Lung (tissue), 12 donors: ENCODE measurements around the gene RNF208. TPM values are rescaled to one million over a fixed set of nuclear protein-coding genes. Genes with fewer than 3 reads are reported as not detected.

Experiments
- ATAC-seq: fragments of 200-7000 bp; cut with Tn5 transposase; one replicate; pipeline ENCODE4 v1.9.1; 2020; ENCODE audit warnings: moderate number of reproducible peaks; ENCODE audit not compliant: insufficient read depth, low FRiP score
- DNase-seq, 3 donors: peaks; one replicate each; pipeline ENCODE4 v3.0.0-alpha.2; 2013 to 2017
- H3K27ac ChIP-seq, 2 donors: one replicate each; pipeline ENCODE4 v1.5.1; 2013; ENCODE audit warnings: mild to moderate bottlenecking in 2 of 2, moderate library complexity in 2 of 2, control low read depth in 1 of 2, inconsistent platforms in 1 of 2, low read depth in 1 of 2, low read length in 1 of 2
- H3K27me3 ChIP-seq, 3 donors: one replicate each; pipeline ENCODE4 v1.5.1; 2013; ENCODE audit warnings: low read length in 2 of 3; ENCODE audit not compliant: control insufficient read depth in 3 of 3, insufficient read depth in 3 of 3
- H3K36me3 ChIP-seq, 4 donors: one replicate each; pipeline ENCODE4 v1.5.1; 2013; ENCODE audit warnings: low read length in 4 of 4, mild to moderate bottlenecking in 1 of 4, moderate library complexity in 1 of 4; ENCODE audit not compliant: control insufficient read depth in 4 of 4, insufficient read depth in 4 of 4
- H3K4me1 ChIP-seq, 5 donors: one replicate each; pipeline ENCODE4 v1.5.1; 2013; ENCODE audit warnings: low read length in 5 of 5, mild to moderate bottlenecking in 2 of 5, moderate library complexity in 1 of 5; ENCODE audit not compliant: control insufficient read depth in 5 of 5, insufficient read depth in 5 of 5
- H3K4me3 ChIP-seq: one replicate; pipeline ENCODE4 v1.5.1; 2013; ENCODE audit warnings: mild to moderate bottlenecking, control low read depth, moderate library complexity
- H3K9ac ChIP-seq, 2 donors: one replicate each; pipeline ENCODE4 v1.5.1; 2013; ENCODE audit warnings: low read length in 2 of 2, control low read depth in 1 of 2; ENCODE audit not compliant: insufficient read depth in 1 of 2
- H3K9me3 ChIP-seq, 4 donors: one replicate each; pipeline ENCODE4 v1.5.1; 2013; ENCODE audit warnings: low read length in 3 of 4, mild to moderate bottlenecking in 1 of 4, moderate library complexity in 1 of 4; ENCODE audit not compliant: control insufficient read depth in 4 of 4, insufficient read depth in 3 of 4
- WGBS, 2 donors: extraction: QIAGEN DNeasy Blood & Tissue Kit; methylation state at CpG; one replicate each; pipeline ENCODE4 v1.1.7; 2013; 5-methylcytosine and 5-hydroxymethylcytosine counted together
- polyA plus RNA-seq, 2 donors: library from polyadenylated mRNA; stranded (reverse); fragments of 200-250 nt; gene quantifications; one replicate each; pipeline ENCODE4 v1.2.1, GENCODE V29; 2013
- total RNA-seq, 2 donors: library from RNA; depleted of rRNA in 1 of 2; stranded (reverse); fragments of >200 nt in 1 of 2; gene quantifications; one replicate each; pipeline ENCODE4 v1.2.1, GENCODE V29; 2014 to 2021
- TF ChIP-seq, protein P1 (sequence below): IDR thresholded peaks from 2 replicates; pipeline ENCODE4 v1.5.1; 2012; ENCODE audit warnings: mild to moderate bottlenecking; ENCODE audit errors: control extremely low read depth, extremely low read depth
- donor health status: control.
- donor health status: control.
- donor health status: Bipolar disorder and iron deficiency.
- donor health status: healthy.
- donor health status: DM: yes; HTN: yes; CAD: no.

The RNF208 gene
- total and polyA plus RNA-seq, 4 donors, result 1.7 to 12.0 (median 5.3) TPM

DNA sequence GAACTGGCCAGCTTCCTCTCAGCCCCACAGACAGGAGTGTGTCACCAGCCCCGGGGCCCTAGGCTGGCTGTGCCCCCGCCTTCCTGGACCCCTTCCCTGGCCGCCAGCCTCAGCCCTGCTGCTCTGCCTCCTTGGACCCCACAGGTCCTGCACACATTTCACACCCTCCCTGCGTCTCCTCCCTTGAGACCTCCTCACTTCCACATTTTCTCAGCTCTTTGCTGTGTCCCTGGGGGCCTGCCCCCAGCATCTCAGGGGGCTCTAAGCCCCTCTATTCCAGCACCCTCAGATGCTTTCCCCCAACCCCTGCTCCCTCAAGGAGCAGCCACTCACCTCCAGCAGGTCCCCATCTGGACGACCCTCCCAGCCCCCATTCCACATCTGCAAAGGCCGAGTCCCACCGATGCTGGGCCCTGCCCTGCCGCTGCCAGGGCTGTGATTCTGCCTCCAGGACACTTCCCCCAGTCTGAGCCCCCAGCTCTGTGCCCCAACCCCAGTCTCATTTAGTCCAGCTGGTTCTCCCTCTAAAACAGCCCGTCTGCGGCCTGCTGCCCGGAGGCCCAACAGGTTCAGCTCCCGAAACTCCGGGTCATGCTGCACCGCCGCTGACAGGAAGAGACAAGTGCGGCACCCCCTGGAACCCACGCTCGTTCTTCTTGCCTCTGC is 12.9 kb upstream of the RNF208 start:
- TF ChIP-seq, protein P1, sequence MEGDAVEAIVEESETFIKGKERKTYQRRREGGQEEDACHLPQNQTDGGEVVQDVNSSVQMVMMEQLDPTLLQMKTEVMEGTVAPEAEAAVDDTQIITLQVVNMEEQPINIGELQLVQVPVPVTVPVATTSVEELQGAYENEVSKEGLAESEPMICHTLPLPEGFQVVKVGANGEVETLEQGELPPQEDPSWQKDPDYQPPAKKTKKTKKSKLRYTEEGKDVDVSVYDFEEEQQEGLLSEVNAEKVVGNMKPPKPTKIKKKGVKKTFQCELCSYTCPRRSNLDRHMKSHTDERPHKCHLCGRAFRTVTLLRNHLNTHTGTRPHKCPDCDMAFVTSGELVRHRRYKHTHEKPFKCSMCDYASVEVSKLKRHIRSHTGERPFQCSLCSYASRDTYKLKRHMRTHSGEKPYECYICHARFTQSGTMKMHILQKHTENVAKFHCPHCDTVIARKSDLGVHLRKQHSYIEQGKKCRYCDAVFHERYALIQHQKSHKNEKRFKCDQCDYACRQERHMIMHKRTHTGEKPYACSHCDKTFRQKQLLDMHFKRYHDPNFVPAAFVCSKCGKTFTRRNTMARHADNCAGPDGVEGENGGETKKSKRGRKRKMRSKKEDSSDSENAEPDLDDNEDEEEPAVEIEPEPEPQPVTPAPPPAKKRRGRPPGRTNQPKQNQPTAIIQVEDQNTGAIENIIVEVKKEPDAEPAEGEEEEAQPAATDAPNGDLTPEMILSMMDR, result no peak
- Histone ChIP-seq H3K4me1 (peaks cover 0 to 14% (median 8%) of the 10 kb centered on the region in 5 donors), H3K27ac (no peak overlapping the region), H3K9ac (no peak overlapping the region), H3K4me3 (no peak overlapping the region), H3K27me3 (peaks cover 0 to 6% (median 0%) of the 10 kb centered on the region in 3 donors), H3K36me3 (no peaks in the 10 kb centered on the region), H3K9me3 (no peaks in the 10 kb centered on the region)
- 70 to 83% methylated on average over 17 to 18 of the region's 18 CpGs for WGBS, 2 donors
- ATAC-seq (no peak), DNase-seq (no peak)

DNA sequence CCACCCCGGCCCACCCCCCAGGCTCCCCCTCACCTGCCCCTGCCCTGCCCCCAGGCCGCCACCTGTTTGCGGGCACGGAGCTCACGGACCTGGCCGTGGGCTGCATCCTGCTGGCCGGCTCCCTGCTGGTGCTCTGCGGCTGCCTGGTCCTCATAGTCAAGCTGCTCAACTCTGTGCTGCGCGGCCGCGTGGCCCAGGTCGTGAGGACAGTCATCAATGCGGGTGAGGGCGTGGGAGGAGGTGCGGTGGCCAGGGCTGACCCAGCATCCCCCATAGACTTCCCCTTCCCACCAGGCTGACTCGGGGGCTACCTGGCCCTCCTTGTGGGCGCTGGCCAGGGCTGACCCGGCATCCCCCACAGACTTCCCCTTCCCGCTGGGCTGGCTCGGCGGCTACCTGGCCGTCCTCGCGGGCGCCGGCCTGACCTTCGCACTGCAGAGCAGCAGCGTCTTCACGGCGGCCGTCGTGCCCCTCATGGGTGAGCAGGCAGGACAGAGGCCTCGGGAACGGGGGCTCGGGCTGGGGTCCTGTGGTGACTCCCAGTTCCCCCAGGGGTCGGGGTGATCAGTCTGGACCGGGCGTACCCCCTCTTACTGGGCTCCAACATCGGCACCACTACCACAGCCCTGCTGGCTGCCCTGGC is 12.1 kb upstream of the RNF208 start:
- no peak overlapping the region for H3K27ac ChIP-seq
- DNase-seq (no peak), ATAC-seq (no peak)
- H3K4me3 ChIP-seq, result no peak overlapping the region
- no peak overlapping the region for H3K9ac ChIP-seq
- H3K36me3 ChIP-seq, result no peaks in the 10 kb centered on the region
- H3K4me1 ChIP-seq, result peaks cover 0 to 14% (median 8%) of the 10 kb centered on the region in 5 donors
- TF ChIP-seq, protein P1, result no peak
- WGBS, 2 donors, result 63 to 72% methylated on average over 27 to 40 of the region's 40 CpGs
- H3K27me3 ChIP-seq, result peaks cover 0 to 6% (median 0%) of the 10 kb centered on the region in 3 donors
- H3K9me3 ChIP-seq, result peaks cover 0 to 2% (median 0%) of the 10 kb centered on the region in 4 donors

DNA sequence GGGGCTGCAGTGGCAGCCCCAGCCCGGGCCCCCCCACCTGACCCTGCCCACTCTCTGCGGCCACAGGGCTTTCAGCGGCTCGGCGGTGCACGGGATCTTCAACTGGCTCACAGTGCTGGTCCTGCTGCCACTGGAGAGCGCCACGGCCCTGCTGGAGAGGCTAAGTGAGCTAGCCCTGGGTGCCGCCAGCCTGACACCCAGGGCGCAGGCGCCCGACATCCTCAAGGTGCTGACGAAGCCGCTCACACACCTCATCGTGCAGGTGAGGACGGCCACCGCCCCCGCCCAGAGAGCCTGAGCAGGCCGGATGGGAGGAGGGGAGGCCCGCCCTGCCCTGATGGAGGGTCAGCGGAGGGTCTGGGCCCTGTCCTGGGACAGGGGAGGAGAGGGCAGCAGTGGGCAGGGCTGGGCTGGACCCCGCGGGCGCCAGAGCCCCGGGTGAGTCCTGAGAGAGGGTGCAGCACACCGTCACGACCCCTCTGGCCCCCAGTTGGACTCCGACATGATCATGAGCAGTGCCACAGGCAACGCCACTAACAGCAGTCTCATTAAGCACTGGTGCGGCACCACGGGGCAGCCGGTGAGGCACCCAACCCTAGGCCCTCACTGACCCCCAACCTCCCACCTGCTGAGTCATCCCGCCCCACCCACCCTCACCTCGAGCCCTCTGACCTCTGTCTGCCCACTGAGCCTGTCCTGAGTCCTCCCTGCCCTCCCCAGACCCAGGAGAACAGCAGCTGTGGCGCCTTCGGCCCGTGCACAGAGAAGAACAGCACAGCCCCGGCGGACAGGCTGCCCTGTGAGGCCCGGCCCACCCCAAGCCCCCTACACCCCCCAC is 11.3 kb upstream of the RNF208 start:
- TF ChIP-seq, protein P1, result no peak
- H3K27me3 ChIP-seq, result peaks cover 0 to 6% (median 0%) of the 10 kb centered on the region in 3 donors
- DNase-seq (no peak), ATAC-seq (no peak)
- H3K4me1 ChIP-seq, result peaks cover 0 to 14% (median 4%) of the 10 kb centered on the region in 5 donors
- H3K4me3 ChIP-seq, result no peak overlapping the region
- no peaks in the 10 kb centered on the region for H3K36me3 ChIP-seq
- no peak overlapping the region for H3K9ac ChIP-seq
- H3K9me3 ChIP-seq, result peaks cover 0 to 2% (median 0%) of the 10 kb centered on the region in 4 donors
- no peak overlapping the region for H3K27ac ChIP-seq
- WGBS, 2 donors, result 79 to 87% methylated on average over 35 to 40 of the region's 40 CpGs
